Adrenal gland (tissue), 12 donors: ENCODE measurements around the gene RBM14. TPM values are rescaled to one million over a fixed set of nuclear protein-coding genes. Genes with fewer than 3 reads are reported as not detected.
A peak's percentile ranks its signal among the peaks of the same experiment; 100 is the strongest.
"Not testable (repeated sequence)": the region's sequence is repeated elsewhere in the genome, so short reads cannot be mapped to it uniquely, and the experiment has no call there.

Source experiments
- DNase-seq, 7 donors: peaks; one replicate each; pipeline ENCODE4 v3.0.0-alpha.2; 2019 to 2020
- H3K27ac ChIP-seq, 5 donors: fragments of 200-600 bp; sonication (generic) in 4 of 5; 1 replicate in 3 of 5; 2 replicates in 2 of 5; pipeline versions ENCODE4 v1.5.1 to v1.8.0; 2016 to 2020; ENCODE audit warnings: mild to moderate bottlenecking in 1 of 5
- H3K27me3 ChIP-seq: fragments of 200-600 bp; 2 replicates; pipeline ENCODE4 v1.8.0; 2021
- H3K36me3 ChIP-seq, 2 donors: fragments of 200-600 bp; replicated peaks in 1 of 2; 1 replicate in 1 of 2; 2 replicates in 1 of 2; pipeline versions ENCODE4 v1.5.1 to v1.8.0; 2018 to 2022
- H3K4me1 ChIP-seq, 2 donors: fragments of 200-600 bp; replicated peaks in 1 of 2; 1 replicate in 1 of 2; 2 replicates in 1 of 2; pipeline versions ENCODE4 v1.5.1 to v1.8.0; 2018 to 2021
- H3K4me3 ChIP-seq, 4 donors: fragments of 200-600 bp; sonication (generic) in 3 of 4; one replicate each; pipeline ENCODE4 v1.5.1; 2016 to 2018
- H3K9me3 ChIP-seq, 3 donors: fragments of 200-600 bp; sonication (generic) in 1 of 3; replicated peaks in 1 of 3; 1 replicate in 2 of 3; 2 replicates in 1 of 3; pipeline versions ENCODE4 v1.5.1 to v1.8.0; 2016 to 2021
- CTCF ChIP-seq, 6 experiments: fragments of 450-650 bp in 4 of 6; fragments of 200-600 bp in 2 of 6; sonication (generic) in 1 of 6; IDR thresholded peaks; 1 replicate in 5 of 6; 2 replicates in 1 of 6; pipeline versions ENCODE4 v1.5.1 to v1.8.0; 2016 to 2021; ENCODE audit warnings: antibody characterized with exemption in 6 of 6, mild to moderate bottlenecking in 2 of 6, moderate library complexity in 1 of 6
- POLR2A ChIP-seq, 2 donors: fragments of 450-650 bp; IDR thresholded peaks; one replicate each; pipeline ENCODE4 v1.6.1; 2017; ENCODE audit warnings: antibody characterized with exemption in 2 of 2, mild to moderate bottlenecking in 2 of 2, moderate library complexity in 1 of 2
- WGBS, 4 donors: extraction: QIAGEN DNeasy Blood & Tissue Kit in 2 of 4; methylation state at CpG; one replicate each; pipeline versions ENCODE4 v1.1.5 to v1.1.7; 2013 to 2017; 5-methylcytosine and 5-hydroxymethylcytosine counted together
- intact Hi-C, 2 donors: fragments of 100-400 bp; cut with DNase I; formaldehyde crosslinking; loops; one replicate each; pipeline versions ENCODE4 v1.14.1 to v1.15.0; 2022 to 2023
- polyA plus RNA-seq, 3 donors: library from polyadenylated mRNA; stranded (reverse); fragments of 200-250 nt in 2 of 3; fragments of 350-450 nt in 1 of 3; fragmentation: Illumina TruSeq in 1 of 3; extraction: RNeasy Lipid Tissue Mini Kit (QIAGEN cat#74804) in 1 of 3; gene quantifications; one replicate each; pipeline ENCODE4 v1.2.3, GENCODE V29; 2013 to 2014
- total RNA-seq, 9 donors: library from RNA; depleted of rRNA in 4 of 9; stranded (reverse); fragments of >200 nt in 4 of 9; fragments of 120-200 nt in 1 of 9; fragmentation: NEBNext Ultra II Directional in 1 of 9; extraction: Animal tissue kit (Norgen Biotek cat#: 25700) in 1 of 9; gene quantifications; one replicate each; pipeline versions ENCODE4 v1.1.0 to v1.2.4, GENCODE V29; 2013 to 2023
- donor health status: healthy with polysubstance abuse.
- donor health status: Bipolar disorder and iron deficiency.
- donor health status: DM: yes; HTN: yes; CAD: no.
- donor health status: DM: no; HTN: no; CAD: no.
- donor health status: DM: no; HTN: no; CAD: no.
- donor health status: DM: yes; HTN: yes; CAD: no.

Gene RBM14
- total and polyA plus RNA-seq, 12 donors: 29.1 to 106 (median 43.8) TPM

- Histone ChIP-seq H3K27me3 (no peaks in the 10 kb centered on the region), H3K4me1 (peaks cover 42% of the 10 kb centered on the region in 2 donors), H3K4me3 (peak overlapping the region in 2 of 4 donors; percentile 65 to 94), H3K9me3 (no peaks in the 10 kb centered on the region), H3K27ac (peak overlapping the region; percentile 31 to 89 (median 78)), H3K36me3 (peaks cover 0 to 24% of the 10 kb centered on the region in 2 donors)
- TF ChIP-seq CTCF (IDR thresholded peaks at IDR 0.05) (no peak), POLR2A (IDR thresholded peaks at IDR 0.05) (no peak)
- DNase-seq: peak in 1 of 7 donors; percentile 26
- WGBS, 4 donors: 40 to 48% (median 42%) methylated on average over 11 to 12 of the region's 12 CpGs
- intact Hi-C loops: no loop called here
Measured at GRCh38 chr11:66637557-66638176, 21.2 kb downstream of the RBM14 start.

- Histone ChIP-seq H3K27ac (peak within 1 kb of the TSS; percentile 70 to 95 (median 89)), H3K27me3 (no peaks in the 10 kb centered on the region), H3K36me3 (peaks cover 0 to 31% of the 10 kb centered on the region in 2 donors), H3K9me3 (no peaks in the 10 kb centered on the region), H3K4me3 (peak within 1 kb of the TSS; percentile 64 to 94 (median 70)), H3K4me1 (peaks cover 49 to 50% of the 10 kb centered on the region in 2 donors)
- peak; percentile 99 to 100 (median 99) for DNase-seq
- TF ChIP-seq CTCF (IDR thresholded peaks at IDR 0.05) (peak in 2 of 6 experiments; percentile 26 to 27), POLR2A (IDR thresholded peaks at IDR 0.05) (peak; percentile 89 to 96)
- intact Hi-C loops: no loop called here
- 0 to 1% (median 0%) methylated on average over 48 to 63 of the region's 63 CpGs for WGBS, 4 donors
Measured at GRCh38 chr11:66638177-66639065, 22.0 kb downstream of the RBM14 start, which contains the start of gene RBM4. Gene RBM4, plus strand, starts transcription at chr11:66638703. Its CDS starts 1,009 bp downstream, at chr11:66639712.

GRCh38 chr11:66639066-66639813, 22.8 kb downstream of the RBM14 start:
- peak in 2 of 6 experiments; percentile 11 to 13 for TF ChIP-seq CTCF (IDR thresholded peaks at IDR 0.05)
- no peak for TF ChIP-seq POLR2A (IDR thresholded peaks at IDR 0.05)
- H3K36me3 ChIP-seq: peaks cover 0 to 39% of the 10 kb centered on the region in 2 donors
- H3K4me1 ChIP-seq: peaks cover 57 to 58% of the 10 kb centered on the region in 2 donors
- 3 to 6% (median 5%) methylated on average over 27 of the region's 27 CpGs for WGBS, 4 donors
- intact Hi-C loops: no loop called here
- DNase-seq: peak in 4 of 7 donors; percentile 37 to 70 (median 42)
- peak overlapping the region; percentile 64 to 94 (median 70) for H3K4me3 ChIP-seq
- peak overlapping the region; percentile 70 to 95 (median 89) for H3K27ac ChIP-seq
- H3K27me3 ChIP-seq: no peaks in the 10 kb centered on the region
- H3K9me3 ChIP-seq: no peaks in the 10 kb centered on the region

- Histone ChIP-seq H3K4me3 (peak overlapping the region in 2 of 4 donors; percentile 65 to 94), H3K36me3 (peaks cover 0 to 45% of the 10 kb centered on the region in 2 donors), H3K27ac (peak overlapping the region in 2 of 5 donors; percentile 13 to 89), H3K4me1 (peaks cover 63 to 64% of the 10 kb centered on the region in 2 donors)
- WGBS, 4 donors: 23 to 52% (median 37%) methylated on average over 7 to 9 of the region's 10 CpGs
- DNase-seq, H3K27me3 ChIP-seq, H3K9me3 ChIP-seq: not testable (repeated sequence)
- intact Hi-C loops: loop anchor here in 1 of 2 donors (10.0 kb wide), 1 partner anchor 565 kb away; the partner anchor contains the start of gene PACS1
Measured at GRCh38 chr11:66639814-66640340, 23.4 kb downstream of the RBM14 start.
